Bronchial smooth muscle cell (primary cell): ENCODE results near the gene LALBA. TPM values are rescaled to one million over a fixed set of nuclear protein-coding genes. Genes with fewer than 3 reads are reported as not detected.

Source experiments
- total RNA-seq: library from RNA; depleted of rRNA; stranded (reverse); fragments of >200 nt; gene quantifications from 2 replicates; pipeline ENCODE4 v1.2.1, GENCODE V29; 2014

Gene LALBA
- total RNA-seq: not detected in 2 replicates

DNA sequence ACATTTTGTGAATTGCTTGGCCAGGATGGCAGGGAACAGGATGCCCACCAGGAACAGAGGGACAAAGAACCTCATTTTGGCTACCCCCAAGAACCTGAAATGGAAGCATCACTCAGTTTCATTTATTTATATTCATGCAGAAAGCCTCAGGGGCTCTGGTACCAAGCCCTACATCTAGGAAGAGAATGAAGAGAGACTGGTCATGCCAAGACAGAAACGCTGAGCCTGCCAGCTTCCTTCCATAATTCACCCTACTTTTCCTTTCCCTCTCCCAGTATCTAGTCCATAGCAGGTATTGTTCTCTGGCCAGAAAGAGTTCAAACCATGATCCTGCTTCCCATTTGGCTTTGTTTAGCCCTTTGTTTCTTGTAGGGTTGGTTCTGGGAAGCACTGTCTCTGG is at the start of gene LALBA:
Gene LALBA, minus strand, starts transcription at position 101 of the 400 bp plus-strand sequence. Its CDS starts 26 bp downstream, at position 75.

DNA sequence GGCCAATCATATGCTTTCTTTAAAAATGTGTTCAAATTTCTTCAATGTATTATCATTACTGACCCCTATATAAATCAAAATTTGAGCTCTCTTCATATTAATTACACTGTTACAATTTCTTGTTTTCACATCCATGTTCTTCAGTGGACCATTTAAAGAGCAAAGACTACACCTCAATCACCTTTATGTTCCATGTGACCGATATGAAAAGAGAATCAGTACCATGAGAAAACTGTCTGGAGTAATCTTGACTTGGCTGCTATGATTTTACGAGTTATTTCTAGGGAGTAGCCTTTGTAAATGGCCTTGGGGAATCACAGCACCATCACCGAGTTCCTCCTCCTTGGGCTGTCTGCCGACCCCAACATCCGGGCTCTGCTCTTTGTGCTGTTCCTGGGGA is 44.5 kb downstream of the LALBA start, which contains the start of gene OR8S1:
Gene OR8S1, plus strand, starts transcription at position 301 of the 400 bp plus-strand sequence. Its CDS starts 0 bp downstream, at position 301.

Other genes with a start within 250 kb of the LALBA start
- gene ZNF641, start 219.1 kb downstream of the LALBA start, total RNA-seq: 4.8 and 5.8 TPM in 2 replicates
- not detected in 2 replicates for gene ANP32D, start 97.5 kb downstream of the LALBA start, total RNA-seq
- gene C12orf54, start 87.5 kb downstream of the LALBA start, total RNA-seq: not detected in 2 replicates
- gene OR8S1, start 44.4 kb downstream of the LALBA start, total RNA-seq: not detected in 2 replicates
- gene KANSL2, start 112.2 kb upstream of the LALBA start, total RNA-seq: 31.8 and 44.7 TPM in 2 replicates
- 13.4 and 16.1 TPM in 2 replicates for gene CCNT1, start 146.7 kb upstream of the LALBA start, total RNA-seq
- 44.8 and 56.3 TPM in 2 replicates for gene ADCY6, start 219.0 kb upstream of the LALBA start, total RNA-seq
- 22.4 and 43.2 TPM in 2 replicates for gene CACNB3, start 248.4 kb upstream of the LALBA start, total RNA-seq